Liver (tissue), 9 donors: Measurements from ENCODE around the gene ITGB2. TPM values are rescaled to one million over a fixed set of nuclear protein-coding genes. Genes with fewer than 3 reads are reported as not detected.

Source experiments
- DNase-seq: peaks from one replicate; pipeline ENCODE4 v3.0.0-alpha.2; 2017; ENCODE audit warnings: low spot score
- H3K27ac ChIP-seq, 2 donors: one replicate each; pipeline ENCODE4 v1.7.0; 2013; ENCODE audit warnings: inconsistent platforms in 2 of 2, low read length in 2 of 2, control low read depth in 1 of 2, low read depth in 1 of 2, mild to moderate bottlenecking in 1 of 2
- H3K27me3 ChIP-seq, 4 donors: one replicate each; pipeline versions ENCODE4 v1.6.1 to v1.7.0; 2013; ENCODE audit warnings: low read length in 3 of 4, inconsistent platforms in 1 of 4, mild to moderate bottlenecking in 1 of 4, moderate library complexity in 1 of 4; ENCODE audit not compliant: control insufficient read depth in 4 of 4, insufficient read depth in 4 of 4
- H3K36me3 ChIP-seq, 4 donors: one replicate each; pipeline versions ENCODE4 v1.6.1 to v1.7.0; 2013; ENCODE audit warnings: low read length in 3 of 4, mild to moderate bottlenecking in 3 of 4, low read depth in 1 of 4, moderate library complexity in 1 of 4; ENCODE audit not compliant: control insufficient read depth in 4 of 4, insufficient read depth in 3 of 4
- H3K4me1 ChIP-seq, 4 donors: one replicate each; pipeline versions ENCODE4 v1.6.1 to v1.7.0; 2013; ENCODE audit warnings: low read length in 3 of 4, mild to moderate bottlenecking in 3 of 4, moderate library complexity in 1 of 4; ENCODE audit not compliant: control insufficient read depth in 4 of 4, insufficient read depth in 4 of 4
- H3K4me3 ChIP-seq, 3 donors: one replicate each; pipeline versions ENCODE4 v1.6.1 to v1.7.0; 2013; ENCODE audit warnings: low read length in 3 of 3, control low read depth in 1 of 3, low read depth in 1 of 3, mild to moderate bottlenecking in 1 of 3
- H3K9ac ChIP-seq, 2 donors: one replicate each; pipeline ENCODE4 v1.7.0; 2013; ENCODE audit warnings: low read length in 2 of 2, mild to moderate bottlenecking in 2 of 2, moderate library complexity in 2 of 2, control low read depth in 1 of 2, low read depth in 1 of 2
- H3K9me3 ChIP-seq, 4 donors: one replicate each; pipeline versions ENCODE4 v1.6.1 to v1.7.0; 2013; ENCODE audit warnings: low read length in 3 of 4; ENCODE audit not compliant: control insufficient read depth in 4 of 4
- ATF3 ChIP-seq: IDR thresholded peaks from 2 replicates; pipeline ENCODE4 v1.6.1; 2016; ENCODE audit warnings: antibody characterized with exemption
- CTCF ChIP-seq: fragments of 150-350 bp; IDR thresholded peaks from 2 replicates; pipeline ENCODE4 v1.5.1; 2017; ENCODE audit warnings: improper control_type of control experiment, low read depth, low read length; ENCODE audit not compliant: missing input control
- EGR1 ChIP-seq, 2 donors: IDR thresholded peaks; 2 replicates each; pipeline ENCODE4 v1.6.1; 2016 to 2018; ENCODE audit warnings: antibody characterized with exemption in 2 of 2, low read depth in 2 of 2
- FOXA1 ChIP-seq: IDR thresholded peaks from 2 replicates; pipeline ENCODE4 v1.6.1; 2016; ENCODE audit warnings: antibody characterized with exemption
- FOXA2 ChIP-seq: IDR thresholded peaks from 2 replicates; pipeline ENCODE4 v1.6.1; 2016; ENCODE audit warnings: antibody characterized with exemption
- GABPA ChIP-seq, 2 donors: IDR thresholded peaks in 1 of 2; conservative IDR thresholded peaks in 1 of 2; 2 replicates each; pipeline ENCODE4 v1.6.1; 2016; ENCODE audit warnings: antibody characterized with exemption in 2 of 2, mild to moderate bottlenecking in 1 of 2, moderate library complexity in 1 of 2
- HNF4G ChIP-seq: IDR thresholded peaks from 2 replicates; pipeline ENCODE4 v1.6.1; 2016; ENCODE audit warnings: antibody characterized with exemption
- JUND ChIP-seq, 2 donors: IDR thresholded peaks; 2 replicates each; pipeline ENCODE4 v1.6.1; 2016; ENCODE audit warnings: antibody characterized with exemption in 2 of 2
- MAX ChIP-seq: IDR thresholded peaks from 2 replicates; pipeline ENCODE4 v1.6.1; 2016; ENCODE audit warnings: antibody characterized with exemption
- NR2F2 ChIP-seq: IDR thresholded peaks from 2 replicates; pipeline ENCODE4 v1.6.1; 2016; ENCODE audit warnings: antibody characterized with exemption
- RAD21 ChIP-seq, 2 donors: IDR thresholded peaks; 2 replicates each; pipeline ENCODE4 v1.6.1; 2016; ENCODE audit warnings: antibody characterized with exemption in 2 of 2, mild to moderate bottlenecking in 2 of 2
- REST ChIP-seq: IDR thresholded peaks from 2 replicates; pipeline ENCODE4 v1.6.1; 2016; ENCODE audit warnings: antibody characterized with exemption, mild to moderate bottlenecking
- RXRA ChIP-seq, 2 donors: IDR thresholded peaks; 2 replicates each; pipeline ENCODE4 v1.6.1; 2017 to 2018; ENCODE audit warnings: antibody characterized with exemption in 2 of 2, mild to moderate bottlenecking in 1 of 2
- SP1 ChIP-seq: IDR thresholded peaks from 2 replicates; pipeline ENCODE4 v1.6.1; 2018; ENCODE audit warnings: antibody characterized with exemption, mild to moderate bottlenecking
- TAF1 ChIP-seq: conservative IDR thresholded peaks from 2 replicates; pipeline ENCODE4 v1.6.1; 2016; ENCODE audit warnings: antibody characterized with exemption, mild to moderate bottlenecking
- YY1 ChIP-seq: IDR thresholded peaks from 2 replicates; pipeline ENCODE4 v1.6.1; 2016; ENCODE audit warnings: antibody characterized with exemption, mild to moderate bottlenecking
- ZBTB33 ChIP-seq: IDR thresholded peaks from 2 replicates; pipeline ENCODE4 v1.6.1; 2016; ENCODE audit warnings: antibody characterized with exemption
- WGBS: extraction: QIAGEN DNeasy Blood & Tissue Kit; methylation state at CpG from one replicate; pipeline ENCODE4 v1.1.7; 2013; 5-methylcytosine and 5-hydroxymethylcytosine counted together
- polyA plus RNA-seq, 2 donors: library from polyadenylated mRNA; stranded (reverse) in 1 of 2; unstranded in 1 of 2; fragments of 200-250 nt in 1 of 2; fragments of >200 nt in 1 of 2; fragmentation: Nextera tagmentation in 1 of 2; extraction: Ambion mirVana in 1 of 2; gene quantifications; one replicate each; pipeline versions ENCODE4 v1.2.1 to v1.2.3, GENCODE V29; 2013 to 2015
- total RNA-seq, 2 donors: library from RNA; depleted of rRNA; stranded (reverse); fragments of >200 nt; gene quantifications; one replicate each; pipeline ENCODE4 v1.2.3, GENCODE V29; 2014
- donor health status: healthy.
- donor health status: healthy.
- donor health status: healthy.
- donor health status: healthy.
- donor health status: healthy.

ITGB2 gene
- total and polyA plus RNA-seq, 4 donors = 9.6 to 50.6 (median 28.7) TPM

- Histone ChIP-seq H3K36me3 (no peaks in the 10 kb centered on the region), H3K27ac (no peak overlapping the region), H3K9ac (no peak overlapping the region), H3K9me3 (no peaks in the 10 kb centered on the region), H3K27me3 (no peaks in the 10 kb centered on the region), H3K4me3 (no peak overlapping the region), H3K4me1 (peaks cover 7 to 25% (median 15%) of the 10 kb centered on the region in 4 donors)
- TF ChIP-seq FOXA2 (no peak), RXRA (IDR thresholded peaks at IDR 0.05) (no peak), RAD21 (IDR thresholded peaks at IDR 0.05) (no peak), YY1 (no peak), HNF4G (no peak), MAX (no peak), JUND (IDR thresholded peaks at IDR 0.05) (no peak), FOXA1 (no peak), ZBTB33 (no peak), GABPA (IDR thresholded peaks at IDR 0.05 in 1 of 2, conservative IDR thresholded peaks at IDR 0.05 in 1 of 2) (no peak), TAF1 (no peak), SP1 (no peak), ATF3 (no peak), REST (no peak), CTCF (no peak), NR2F2 (no peak)
- no peak for DNase-seq
- 95% methylated on average over 11 of the region's 11 CpGs for WGBS
Measured at GRCh38 chr21:44895859-44896258, 24.8 kb downstream of the ITGB2 start.

- H3K27me3 ChIP-seq = no peaks in the 10 kb centered on the region
- no peak for DNase-seq
- H3K36me3 ChIP-seq = no peaks in the 10 kb centered on the region
- H3K27ac ChIP-seq = no peak overlapping the region
- 91% methylated on average over 19 of the region's 19 CpGs for WGBS
- no peaks in the 10 kb centered on the region for H3K9me3 ChIP-seq
- no peak overlapping the region for H3K4me3 ChIP-seq
- peaks cover 7 to 30% (median 18%) of the 10 kb centered on the region in 4 donors for H3K4me1 ChIP-seq
- H3K9ac ChIP-seq = no peak overlapping the region
- TF ChIP-seq YY1 = no peak
- no peak for TF ChIP-seq FOXA2
- no peak for TF ChIP-seq CTCF
- no peak for TF ChIP-seq ZBTB33
- no peak for TF ChIP-seq ATF3
- TF ChIP-seq MAX = no peak
- TF ChIP-seq NR2F2 = no peak
- no peak for TF ChIP-seq EGR1 (IDR thresholded peaks at IDR 0.05; ENCODE audit: low read depth in 2 of 2)
- TF ChIP-seq RXRA (IDR thresholded peaks at IDR 0.05) = no peak
- no peak for TF ChIP-seq GABPA (IDR thresholded peaks at IDR 0.05 in 1 of 2, conservative IDR thresholded peaks at IDR 0.05 in 1 of 2)
- no peak for TF ChIP-seq FOXA1
- TF ChIP-seq HNF4G = no peak
- no peak for TF ChIP-seq JUND (IDR thresholded peaks at IDR 0.05)
Measured at GRCh38 chr21:44894687-44895302, 25.9 kb downstream of the ITGB2 start.
